Activated CD4-positive, alpha-beta T cell treated with anti-CD3 and anti-CD28 coated beads, Interleukin-2, amount 10 ng/mL, durations not matched to agents 7 days and 5 days (primary cell): ENCODE results near the gene SKAP2. TPM values are rescaled to one million over a fixed set of nuclear protein-coding genes. Genes with fewer than 3 reads are reported as not detected.

Experiments
- CTCF ChIA-PET: fragments of 350-600 bp; sonication (Branson Sonifier 250); formaldehyde crosslinking; loops from one replicate; lab custom pipeline; 2021; ENCODE audit warnings: antibody characterized with exemption; lab: Charles Lee
- POLR2A ChIA-PET: fragments of 350-600 bp; sonication (Branson Sonifier 250); formaldehyde crosslinking; loops from one replicate; lab custom pipeline; 2021; ENCODE audit warnings: antibody characterized with exemption; lab: Charles Lee
- DNase-seq: peaks from one replicate; pipeline ENCODE4 v3.0.0-alpha.2; 2020
- H3K27ac Mint-ChIP-seq: one replicate; pipeline ENCODE4 v1.8.0; 2021; ENCODE audit warnings: mild to moderate bottlenecking, moderate library complexity, mixed read lengths
- H3K27me3 Mint-ChIP-seq: one replicate; pipeline ENCODE4 v1.8.0; 2021; ENCODE audit warnings: mixed read lengths
- H3K36me3 Mint-ChIP-seq: one replicate; pipeline ENCODE4 v1.8.0; 2021; ENCODE audit warnings: low read depth, mixed read lengths
- H3K4me1 Mint-ChIP-seq: one replicate; pipeline ENCODE4 v1.8.0; 2021; ENCODE audit warnings: mixed read lengths
- H3K4me3 Mint-ChIP-seq: one replicate; pipeline ENCODE4 v1.8.0; 2021; ENCODE audit warnings: mild to moderate bottlenecking, moderate library complexity, mixed read lengths
- H3K9me3 Mint-ChIP-seq: one replicate; pipeline ENCODE4 v1.8.0; 2021; ENCODE audit warnings: mixed read lengths
- total RNA-seq, 2 experiments: library from RNA; stranded (reverse); gene quantifications; one replicate each; pipeline ENCODE4 v1.2.3, GENCODE V29; 2021

The SKAP2 gene
- total RNA-seq, 2 experiments from 2014 or later, result 5.3 to 6.3 TPM

DNA sequence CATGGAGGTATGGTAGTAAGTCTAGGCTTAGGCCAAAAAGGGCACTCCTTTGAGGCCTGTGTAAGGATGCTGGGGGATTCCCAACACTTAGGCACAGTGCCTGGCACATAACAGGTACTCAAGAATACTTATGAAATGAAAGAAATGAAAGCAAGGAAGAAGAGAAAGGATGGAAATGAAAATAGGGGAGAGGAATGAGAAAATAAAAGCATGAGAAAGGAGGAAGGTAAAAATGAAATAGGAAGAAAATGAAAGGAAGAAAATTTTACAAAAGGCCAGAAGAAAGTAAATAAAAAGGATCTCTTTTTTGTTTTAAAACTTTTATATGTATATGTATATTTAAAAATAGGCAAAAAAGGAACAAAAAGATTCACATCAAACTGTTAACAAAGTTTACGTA is 146.3 kb downstream of the SKAP2 start:
- no peak overlapping the region for H3K4me3 Mint-ChIP-seq
- H3K27me3 Mint-ChIP-seq, result peaks cover 6% of the 10 kb centered on the region
- H3K4me1 Mint-ChIP-seq, result no peaks in the 10 kb centered on the region
- no peak overlapping the region for H3K27ac Mint-ChIP-seq
- POLR2A ChIA-PET, result no interaction called here
- H3K36me3 Mint-ChIP-seq, result no peaks in the 10 kb centered on the region
- CTCF ChIA-PET, result no interaction called here
- H3K9me3 Mint-ChIP-seq, result no peaks in the 10 kb centered on the region
- DNase-seq, result no peak

DNA sequence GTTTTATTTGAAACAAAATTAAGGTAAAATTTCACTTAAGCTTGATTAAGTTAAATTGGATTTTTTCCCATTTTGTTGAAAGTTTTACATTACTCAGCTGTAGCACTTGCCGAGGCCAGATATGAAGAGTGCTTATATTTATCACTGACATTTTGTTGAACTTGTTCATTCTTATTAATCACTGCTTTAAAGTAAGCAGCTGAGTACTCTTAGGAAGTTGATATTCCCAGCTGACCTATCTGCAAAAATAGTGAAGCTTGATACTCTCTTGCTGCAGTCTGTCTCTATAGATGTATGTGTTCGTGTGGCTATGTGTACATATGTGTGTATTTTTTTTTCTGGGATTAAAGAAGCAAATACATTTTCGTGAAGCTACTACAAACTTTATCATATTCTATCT is 150.0 kb downstream of the SKAP2 start:
- POLR2A ChIA-PET, result interaction anchor here (0.7 kb wide), 1 partner anchor 100 kb away, joined by 5 read pairs; no protein-coding TSS in a partner anchor
- H3K36me3 Mint-ChIP-seq, result no peaks in the 10 kb centered on the region
- no peaks in the 10 kb centered on the region for H3K9me3 Mint-ChIP-seq
- CTCF ChIA-PET, result interaction anchor here (0.6 kb wide), 1 partner anchor 25 kb away, joined by 4 read pairs; no protein-coding TSS in a partner anchor
- peaks cover 10% of the 10 kb centered on the region for H3K27me3 Mint-ChIP-seq
- H3K27ac Mint-ChIP-seq, result no peak overlapping the region
- no peaks in the 10 kb centered on the region for H3K4me1 Mint-ChIP-seq
- DNase-seq, result no peak
- no peak overlapping the region for H3K4me3 Mint-ChIP-seq

DNA sequence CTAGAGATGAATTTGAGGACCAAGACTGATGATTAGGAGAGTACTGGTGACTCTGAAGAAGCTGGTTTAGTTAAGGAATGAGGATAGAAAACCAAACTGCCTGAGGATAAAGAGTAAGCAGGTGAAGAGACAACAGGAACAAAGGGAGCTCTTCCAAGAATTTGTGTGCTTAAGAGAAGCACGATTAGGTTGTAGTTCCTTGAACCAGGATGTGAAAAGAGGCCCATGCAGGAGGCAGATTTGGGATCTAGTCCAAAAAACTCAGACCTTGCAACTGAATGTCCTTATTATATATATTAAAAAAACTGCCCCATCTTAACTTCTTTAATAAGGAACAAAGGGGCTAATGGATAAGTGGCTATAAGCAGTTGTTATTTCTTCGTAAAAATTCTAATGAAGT is 150.4 kb downstream of the SKAP2 start:
- H3K4me1 Mint-ChIP-seq, result no peaks in the 10 kb centered on the region
- ChIA-PET POLR2A (interaction anchor here (0.7 kb wide), 1 partner anchor 99 kb away, joined by 5 read pairs; no protein-coding TSS in a partner anchor), CTCF (interaction anchor here (0.6 kb wide), 1 partner anchor 26 kb away, joined by 4 read pairs; no protein-coding TSS in a partner anchor)
- peaks cover 10% of the 10 kb centered on the region for H3K27me3 Mint-ChIP-seq
- H3K36me3 Mint-ChIP-seq, result no peaks in the 10 kb centered on the region
- H3K27ac Mint-ChIP-seq, result no peak overlapping the region
- DNase-seq, result no peak
- H3K4me3 Mint-ChIP-seq, result no peak overlapping the region
- no peaks in the 10 kb centered on the region for H3K9me3 Mint-ChIP-seq

DNA sequence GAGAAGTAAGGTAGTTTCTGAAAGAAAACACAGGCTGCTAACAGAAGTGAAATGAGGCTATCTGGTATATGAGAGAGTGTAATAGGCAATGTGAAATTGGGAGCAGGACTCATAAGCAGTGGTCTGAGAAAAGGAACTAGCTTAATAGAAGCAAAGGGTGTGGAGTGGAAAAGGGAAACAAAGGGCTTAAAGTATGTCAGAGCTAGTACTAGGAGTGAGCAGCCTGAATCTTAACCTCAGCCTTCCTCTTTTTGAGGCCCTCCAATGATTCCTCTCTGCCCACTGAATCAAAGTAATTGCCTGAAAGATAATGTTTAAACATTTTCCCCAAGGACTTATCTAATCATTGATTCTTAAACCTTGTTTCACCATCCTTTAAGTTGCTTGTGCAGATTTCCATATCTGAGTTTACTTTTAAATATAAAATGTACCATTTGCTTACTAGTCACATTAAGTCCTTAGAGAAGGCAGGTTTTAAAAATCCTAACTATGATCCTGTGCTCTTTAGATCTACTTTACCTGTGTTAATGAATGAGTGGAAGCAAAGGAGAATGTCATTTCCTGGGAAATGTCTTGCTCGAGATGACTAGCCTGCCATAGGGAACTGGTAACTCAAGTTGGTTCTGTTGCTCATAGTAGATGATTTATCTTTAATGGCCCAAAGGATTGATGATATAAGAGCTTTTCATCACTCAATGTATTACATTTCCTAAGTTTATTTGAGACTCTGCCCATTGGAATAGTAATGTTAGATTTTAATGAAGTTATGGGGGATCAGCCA is 155.0 kb downstream of the SKAP2 start:
- H3K27ac Mint-ChIP-seq, result no peak overlapping the region
- peaks cover 10% of the 10 kb centered on the region for H3K27me3 Mint-ChIP-seq
- ChIA-PET POLR2A (no interaction called here), CTCF (no interaction called here)
- H3K9me3 Mint-ChIP-seq, result no peaks in the 10 kb centered on the region
- H3K36me3 Mint-ChIP-seq, result no peaks in the 10 kb centered on the region
- no peaks in the 10 kb centered on the region for H3K4me1 Mint-ChIP-seq
- H3K4me3 Mint-ChIP-seq, result no peak overlapping the region
- DNase-seq, result no peak

DNA sequence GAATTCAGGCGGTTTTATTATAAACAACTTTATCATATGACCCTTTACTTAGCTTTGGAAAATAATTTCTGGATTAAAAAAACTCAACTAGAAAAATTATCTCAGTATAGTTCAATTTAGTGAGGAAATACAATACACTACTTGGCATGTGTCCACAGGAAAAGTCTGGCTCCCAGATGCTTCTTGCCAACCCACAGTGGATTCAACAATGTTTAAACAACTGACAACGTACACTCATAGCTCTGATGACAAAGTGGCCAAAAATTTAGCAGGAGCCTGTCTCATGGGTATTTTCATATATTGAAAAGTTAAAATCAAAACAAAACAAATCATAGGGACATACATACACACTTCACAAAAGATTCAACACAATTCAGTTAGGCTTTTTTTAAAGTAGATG is 158.8 kb downstream of the SKAP2 start:
- no peak for DNase-seq
- no peak overlapping the region for H3K4me3 Mint-ChIP-seq
- ChIA-PET POLR2A (interaction anchor here (0.7 kb wide), 1 partner anchor 214 kb away, joined by 3 read pairs; no protein-coding TSS in a partner anchor), CTCF (no interaction called here)
- no peaks in the 10 kb centered on the region for H3K4me1 Mint-ChIP-seq
- no peaks in the 10 kb centered on the region for H3K9me3 Mint-ChIP-seq
- peaks cover 11% of the 10 kb centered on the region for H3K27me3 Mint-ChIP-seq
- H3K36me3 Mint-ChIP-seq, result no peaks in the 10 kb centered on the region
- H3K27ac Mint-ChIP-seq, result no peak overlapping the region

DNA sequence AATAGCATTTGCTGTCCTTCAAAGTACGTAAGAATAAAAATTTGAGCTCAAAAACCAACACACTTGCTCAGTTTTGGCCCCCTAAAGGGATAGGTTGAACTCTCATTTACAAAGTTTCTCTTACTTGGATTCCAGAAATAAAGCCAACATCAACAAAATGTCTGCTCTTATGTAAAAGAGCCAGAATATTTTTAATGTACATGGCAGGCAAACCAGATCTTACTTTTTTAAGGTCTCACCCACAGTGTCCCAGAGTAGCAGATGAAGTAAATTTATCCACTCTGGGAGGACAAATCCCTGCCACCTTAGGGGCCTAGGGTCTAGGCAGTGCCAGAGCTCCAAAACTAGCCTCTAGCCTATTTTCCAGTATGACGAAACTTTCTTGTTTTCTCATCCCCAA is 159.6 kb downstream of the SKAP2 start:
- H3K36me3 Mint-ChIP-seq, result no peaks in the 10 kb centered on the region
- POLR2A ChIA-PET, result interaction anchor here (0.7 kb wide), 1 partner anchor 215 kb away, joined by 3 read pairs; no protein-coding TSS in a partner anchor

DNA sequence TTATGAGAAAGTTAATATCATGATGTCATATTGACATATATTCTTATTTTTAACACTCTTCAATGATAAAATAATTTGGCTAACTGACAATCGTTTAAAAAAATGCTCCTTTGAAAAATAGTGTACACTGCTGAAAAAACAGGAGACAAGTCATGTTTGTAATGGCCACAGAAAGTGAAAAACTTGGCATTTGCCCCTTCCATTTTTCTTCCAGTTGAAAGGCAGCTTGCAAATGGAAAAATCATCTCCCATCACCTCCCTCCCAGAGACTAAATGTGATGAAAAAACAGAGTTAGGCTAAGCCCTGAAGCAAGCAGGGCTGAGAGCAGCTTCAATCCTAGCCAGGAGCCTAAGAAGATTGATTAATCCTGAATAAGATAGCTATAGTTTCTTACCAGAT is 160.4 kb downstream of the SKAP2 start:
- no peak for DNase-seq
- peaks cover 11% of the 10 kb centered on the region for H3K27me3 Mint-ChIP-seq
- ChIA-PET CTCF (no interaction called here), POLR2A (no interaction called here)
- H3K9me3 Mint-ChIP-seq, result no peaks in the 10 kb centered on the region
- no peaks in the 10 kb centered on the region for H3K36me3 Mint-ChIP-seq
- H3K4me1 Mint-ChIP-seq, result no peaks in the 10 kb centered on the region
- no peak overlapping the region for H3K4me3 Mint-ChIP-seq
- no peak overlapping the region for H3K27ac Mint-ChIP-seq

More for the DNA sequence above, 159.6 kb downstream of the SKAP2 start:
- H3K4me1 Mint-ChIP-seq, result no peaks in the 10 kb centered on the region
- CTCF ChIA-PET, result no interaction called here
- no peak for DNase-seq
- peaks cover 9% of the 10 kb centered on the region for H3K27me3 Mint-ChIP-seq
- H3K4me3 Mint-ChIP-seq, result no peak overlapping the region
- no peak overlapping the region for H3K27ac Mint-ChIP-seq
- H3K9me3 Mint-ChIP-seq, result no peaks in the 10 kb centered on the region

DNA sequence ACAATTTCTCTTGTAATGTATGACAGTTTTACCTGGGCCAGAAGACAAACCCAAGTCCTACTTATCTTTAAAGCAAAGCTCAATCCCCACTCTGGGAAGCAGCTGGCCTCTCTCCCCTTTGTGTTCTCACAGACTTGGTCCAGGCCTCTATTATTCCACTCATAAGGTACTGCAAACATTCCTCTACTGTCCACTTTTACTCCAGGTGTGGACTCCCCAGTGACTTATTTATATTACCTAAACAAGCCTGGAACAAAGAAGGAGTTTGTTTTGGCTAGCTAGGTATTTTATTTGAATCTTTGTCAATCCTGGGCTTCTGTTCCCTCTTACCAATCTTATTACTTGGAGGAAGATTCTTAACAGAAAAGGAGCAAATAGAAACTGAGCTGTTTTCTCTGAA is 163.5 kb downstream of the SKAP2 start:
- H3K36me3 Mint-ChIP-seq, result no peaks in the 10 kb centered on the region
- DNase-seq, result no peak
- POLR2A ChIA-PET, result no interaction called here
- H3K9me3 Mint-ChIP-seq, result no peaks in the 10 kb centered on the region
- no peak overlapping the region for H3K27ac Mint-ChIP-seq
- CTCF ChIA-PET, result interaction anchor here (1.0 kb wide), 1 partner anchor 11 kb away, joined by 3 read pairs; no protein-coding TSS in a partner anchor
- peaks cover 4% of the 10 kb centered on the region for H3K4me1 Mint-ChIP-seq
- no peak overlapping the region for H3K4me3 Mint-ChIP-seq
- peaks cover 14% of the 10 kb centered on the region for H3K27me3 Mint-ChIP-seq

DNA sequence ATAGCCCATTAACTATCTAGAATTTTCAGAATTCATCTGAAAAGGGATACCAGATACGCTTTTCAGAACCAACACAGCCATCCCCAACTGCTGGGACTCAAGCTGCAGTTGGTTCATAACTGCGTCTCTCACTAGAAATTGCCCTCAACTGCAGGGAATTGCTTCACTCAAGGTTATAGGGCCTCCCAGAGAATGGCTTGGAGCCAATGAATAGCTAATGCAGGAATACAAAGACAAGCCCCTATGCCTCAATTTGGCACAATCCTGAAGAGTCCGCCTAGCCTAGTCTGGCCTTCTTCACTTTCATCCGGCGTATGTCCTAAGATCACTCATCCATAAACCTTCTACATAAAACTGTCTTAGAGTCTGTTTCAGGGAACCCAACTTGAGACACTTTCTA is 164.0 kb downstream of the SKAP2 start:
- Mint-ChIP-seq H3K4me3 (no peak overlapping the region), H3K27me3 (peaks cover 18% of the 10 kb centered on the region), H3K9me3 (no peaks in the 10 kb centered on the region), H3K27ac (no peak overlapping the region), H3K36me3 (no peaks in the 10 kb centered on the region), H3K4me1 (peaks cover 4% of the 10 kb centered on the region)
- ChIA-PET POLR2A (no interaction called here), CTCF (interaction anchor here (1.0 kb wide), 1 partner anchor 10 kb away, joined by 3 read pairs; no protein-coding TSS in a partner anchor)
- DNase-seq, result no peak

DNA sequence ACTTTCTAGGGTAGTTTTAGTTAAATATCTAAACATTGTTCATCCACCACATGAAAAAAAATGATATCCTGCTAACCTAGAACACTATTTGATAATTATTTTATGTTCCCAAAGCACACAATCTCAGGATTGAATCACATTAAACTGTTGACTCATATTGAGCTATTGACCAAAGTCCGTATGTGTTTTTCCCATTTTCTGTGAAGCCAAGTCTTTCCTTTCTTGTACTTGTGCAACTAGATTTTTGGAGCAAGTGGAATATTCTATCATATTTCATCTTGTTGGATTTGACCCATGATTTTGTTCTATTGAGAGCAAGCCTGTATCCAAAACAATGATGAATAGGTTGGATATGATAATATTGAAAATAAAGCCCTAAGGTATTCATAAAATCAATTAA is 164.6 kb downstream of the SKAP2 start:
- ChIA-PET POLR2A (no interaction called here), CTCF (no interaction called here)
- H3K27ac Mint-ChIP-seq, result no peak overlapping the region
- no peak overlapping the region for H3K4me3 Mint-ChIP-seq
- no peak for DNase-seq
- H3K9me3 Mint-ChIP-seq, result no peaks in the 10 kb centered on the region
- peaks cover 4% of the 10 kb centered on the region for H3K4me1 Mint-ChIP-seq
- peaks cover 19% of the 10 kb centered on the region for H3K27me3 Mint-ChIP-seq
- no peaks in the 10 kb centered on the region for H3K36me3 Mint-ChIP-seq

DNA sequence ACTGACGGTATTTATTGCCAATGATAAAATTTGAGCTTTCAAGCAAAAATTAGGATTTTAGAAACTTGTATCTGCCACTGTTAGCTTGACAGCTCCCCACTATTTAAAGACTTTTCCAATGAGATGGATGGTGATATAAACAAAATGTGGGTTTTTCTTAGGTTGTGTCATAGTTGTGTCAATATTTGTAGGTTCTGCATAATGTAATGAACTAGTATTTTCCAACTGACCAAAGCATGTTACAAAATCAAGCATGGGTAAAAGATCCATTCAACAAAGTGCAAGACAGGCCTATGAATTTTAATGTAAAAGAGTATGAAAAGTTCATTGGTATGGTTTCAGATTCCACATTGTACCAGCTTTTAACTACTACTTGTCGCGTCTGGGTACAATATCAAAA is 165.6 kb downstream of the SKAP2 start:
- POLR2A ChIA-PET, result no interaction called here
- H3K4me3 Mint-ChIP-seq, result no peak overlapping the region
- no peak overlapping the region for H3K27ac Mint-ChIP-seq
- H3K9me3 Mint-ChIP-seq, result no peaks in the 10 kb centered on the region
- peaks cover 17% of the 10 kb centered on the region for H3K27me3 Mint-ChIP-seq
- H3K36me3 Mint-ChIP-seq, result no peaks in the 10 kb centered on the region
- H3K4me1 Mint-ChIP-seq, result peaks cover 4% of the 10 kb centered on the region
- DNase-seq, result no peak
- CTCF ChIA-PET, result no interaction called here

DNA sequence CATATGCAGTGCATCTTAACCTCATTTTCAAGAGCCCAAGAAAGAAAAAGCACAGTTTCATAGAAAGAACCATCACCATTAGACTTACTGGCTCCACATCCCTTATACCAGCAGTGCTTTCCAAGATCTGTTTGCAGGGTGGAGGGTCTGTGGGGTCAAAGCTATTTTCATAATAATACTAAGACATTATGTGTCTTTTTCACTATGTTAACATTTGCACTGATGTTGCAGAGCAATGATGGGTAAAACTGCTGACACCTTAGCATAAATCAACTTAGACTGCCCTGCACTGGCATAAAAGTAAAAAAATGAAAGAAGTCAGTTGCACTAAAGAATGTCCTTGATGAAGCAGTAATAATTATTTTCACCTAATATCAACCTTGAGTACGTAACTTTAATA is 166.2 kb downstream of the SKAP2 start:
- ChIA-PET CTCF (no interaction called here), POLR2A (no interaction called here)
- Mint-ChIP-seq H3K27me3 (peaks cover 17% of the 10 kb centered on the region), H3K9me3 (no peaks in the 10 kb centered on the region), H3K4me1 (peaks cover 4% of the 10 kb centered on the region), H3K4me3 (no peak overlapping the region), H3K36me3 (no peaks in the 10 kb centered on the region), H3K27ac (no peak overlapping the region)
- no peak for DNase-seq

DNA sequence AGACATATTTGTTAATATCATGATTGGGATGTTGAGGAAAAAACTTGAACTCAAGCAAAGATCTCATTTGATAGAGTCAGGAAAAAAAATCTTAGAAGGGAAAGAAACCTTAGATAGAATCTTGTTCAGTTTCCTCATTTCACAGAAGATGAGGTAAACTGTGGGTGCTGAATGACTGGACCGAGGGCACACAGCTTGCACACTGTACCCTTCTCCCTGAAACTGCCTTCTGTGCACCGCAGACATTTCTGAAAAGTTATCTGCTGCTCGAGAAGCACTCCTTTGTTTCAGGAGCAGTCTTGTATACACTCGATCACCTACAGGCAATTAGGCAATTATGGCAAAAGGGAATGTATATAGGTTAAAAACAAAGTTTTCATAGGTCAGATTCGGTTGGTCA is 167.4 kb downstream of the SKAP2 start:
- H3K27ac Mint-ChIP-seq, result no peak overlapping the region
- no peaks in the 10 kb centered on the region for H3K9me3 Mint-ChIP-seq
- ChIA-PET POLR2A (no interaction called here), CTCF (interaction anchor here (0.6 kb wide), 1 partner anchor 599 kb away, joined by 3 read pairs; no protein-coding TSS in a partner anchor)
- H3K36me3 Mint-ChIP-seq, result no peaks in the 10 kb centered on the region
- peaks cover 4% of the 10 kb centered on the region for H3K4me1 Mint-ChIP-seq
- H3K4me3 Mint-ChIP-seq, result no peak overlapping the region
- peaks cover 21% of the 10 kb centered on the region for H3K27me3 Mint-ChIP-seq
- no peak for DNase-seq
